OCI-LY1 (cell line): ENCODE data around the gene GPR142.

Experiments
- H2AFZ ChIP-seq: fragments of 200-600 bp; sonication (generic), shearing (Covaris generic); 2 replicates; pipeline ENCODE4 v1.6.0; 2014; ENCODE audit warnings: antibody characterized with exemption, mild to moderate bottlenecking, low read length
- H3F3A ChIP-seq: fragments of 200-600 bp; sonication (generic), shearing (Covaris generic); 2 replicates; pipeline ENCODE4 v1.6.0; 2014; ENCODE audit warnings: mild to moderate bottlenecking, antibody characterized with exemption, low read length, moderate library complexity; ENCODE audit not compliant: insufficient read depth
- H3K27ac ChIP-seq: fragments of 200-600 bp; sonication (generic); 2 replicates; pipeline ENCODE4 v1.5.1; 2014; ENCODE audit warnings: low read length, mixed run types, mild to moderate bottlenecking, low read depth; ENCODE audit not compliant: poor library complexity, severe bottlenecking
- H3K27me3 ChIP-seq: fragments of 200-600 bp; sonication (generic); 2 replicates; pipeline ENCODE4 v1.6.0; 2014; ENCODE audit warnings: antibody characterized with exemption, mild to moderate bottlenecking, low read length, moderate library complexity; ENCODE audit not compliant: insufficient read depth
- H3K36me3 ChIP-seq: fragments of 200-600 bp; sonication (generic); 2 replicates; pipeline ENCODE4 v1.6.1; 2014; ENCODE audit warnings: mild to moderate bottlenecking, antibody characterized with exemption, low read length, moderate library complexity, mixed read lengths; ENCODE audit not compliant: insufficient read depth
- H3K4me1 ChIP-seq: fragments of 200-600 bp; sonication (generic); 2 replicates; pipeline ENCODE4 v1.5.1; 2014; ENCODE audit warnings: mild to moderate bottlenecking, low read length, moderate library complexity; ENCODE audit not compliant: insufficient read depth, severe bottlenecking
- H3K4me2 ChIP-seq: fragments of 200-600 bp; sonication (generic), shearing (Covaris generic); 2 replicates; pipeline ENCODE4 v1.6.1; 2014; ENCODE audit warnings: low read length
- H3K4me3 ChIP-seq: fragments of 200-600 bp; sonication (generic); 2 replicates; pipeline ENCODE4 v1.5.1; 2014; ENCODE audit warnings: low read length, low read depth, mild to moderate bottlenecking, mixed read lengths; ENCODE audit not compliant: poor library complexity, severe bottlenecking
- H3K79me2 ChIP-seq: fragments of 200-600 bp; shearing (Covaris generic); 2 replicates; pipeline ENCODE4 v1.6.1; 2016; ENCODE audit warnings: mixed run types, low read length, mixed read lengths; ENCODE audit not compliant: insufficient read depth
- H3K9ac ChIP-seq: fragments of 200-600 bp; sonication (generic), shearing (Covaris generic); 2 replicates; pipeline ENCODE4 v1.6.1; 2014; ENCODE audit warnings: mild to moderate bottlenecking, low read length, mixed read lengths
- H3K9me2 ChIP-seq: fragments of 200-600 bp; sonication (generic), shearing (Covaris generic); 2 replicates; pipeline ENCODE4 v1.6.1; 2014; ENCODE audit warnings: low read depth, mild to moderate bottlenecking, low read length, mixed read lengths
- H3K9me3 ChIP-seq: fragments of 200-600 bp; shearing (Covaris generic); 2 replicates; pipeline ENCODE4 v1.6.1; 2014; ENCODE audit warnings: low read length, mixed read lengths
- H4K20me1 ChIP-seq: fragments of 200-600 bp; sonication (generic), shearing (Covaris generic); 2 replicates; pipeline ENCODE4 v1.6.0; 2016; ENCODE audit warnings: mild to moderate bottlenecking, low read length; ENCODE audit not compliant: insufficient read depth
- EZH2 ChIP-seq: fragments of 200-600 bp; sonication (generic), shearing (Covaris generic); IDR thresholded peaks from 2 replicates; pipeline ENCODE4 v1.8.0; 2017; ENCODE audit warnings: borderline replicate concordance, mixed run types, mild to moderate bottlenecking, antibody characterized with exemption, low read length, moderate library complexity, mixed read lengths
- TF ChIP-seq, protein P1 (sequence below): fragments of 200-600 bp; sonication (generic), shearing (Covaris generic); IDR thresholded peaks from 2 replicates; pipeline ENCODE4 v1.5.1; 2017; ENCODE audit warnings: mild to moderate bottlenecking, antibody characterized with exemption, low read length, moderate library complexity, mixed read lengths

Gene GPR142

DNA sequence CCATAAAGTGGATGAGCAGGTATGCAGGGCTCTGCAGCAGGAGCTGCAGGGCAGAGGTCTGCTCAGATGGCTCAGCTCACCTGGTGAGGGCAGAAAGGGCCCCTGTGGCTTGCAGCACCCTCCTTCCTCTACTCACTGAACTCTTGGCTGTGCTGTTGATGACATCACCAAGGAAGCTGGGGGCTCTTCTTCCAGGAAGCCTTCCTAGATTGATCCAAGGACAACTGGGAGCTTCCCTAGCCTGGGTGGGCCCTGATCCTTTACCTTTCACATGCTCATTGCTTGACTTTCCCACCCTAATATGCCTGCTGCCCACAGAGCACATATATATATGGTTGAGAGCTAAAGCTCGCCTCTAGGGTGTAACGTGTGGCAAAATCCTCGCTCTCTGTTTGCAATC, 38.8 kb upstream of the GPR142 start:
- Histone ChIP-seq H3K27ac (no peak overlapping the region), H3K27me3 (no peaks in the 10 kb centered on the region), H3K36me3 (no peaks in the 10 kb centered on the region), H3K4me3 (no peak overlapping the region), H3F3A (no peaks in the 10 kb centered on the region), H3K9ac (no peak overlapping the region), H3K9me3 (no peaks in the 10 kb centered on the region), H3K4me1 (no peaks in the 10 kb centered on the region), H3K79me2 (no peaks in the 10 kb centered on the region), H3K9me2 (no peaks in the 10 kb centered on the region), H3K4me2 (no peak overlapping the region), H2AFZ (no peak overlapping the region), H4K20me1 (no peaks in the 10 kb centered on the region)
- TF ChIP-seq, protein P1, sequence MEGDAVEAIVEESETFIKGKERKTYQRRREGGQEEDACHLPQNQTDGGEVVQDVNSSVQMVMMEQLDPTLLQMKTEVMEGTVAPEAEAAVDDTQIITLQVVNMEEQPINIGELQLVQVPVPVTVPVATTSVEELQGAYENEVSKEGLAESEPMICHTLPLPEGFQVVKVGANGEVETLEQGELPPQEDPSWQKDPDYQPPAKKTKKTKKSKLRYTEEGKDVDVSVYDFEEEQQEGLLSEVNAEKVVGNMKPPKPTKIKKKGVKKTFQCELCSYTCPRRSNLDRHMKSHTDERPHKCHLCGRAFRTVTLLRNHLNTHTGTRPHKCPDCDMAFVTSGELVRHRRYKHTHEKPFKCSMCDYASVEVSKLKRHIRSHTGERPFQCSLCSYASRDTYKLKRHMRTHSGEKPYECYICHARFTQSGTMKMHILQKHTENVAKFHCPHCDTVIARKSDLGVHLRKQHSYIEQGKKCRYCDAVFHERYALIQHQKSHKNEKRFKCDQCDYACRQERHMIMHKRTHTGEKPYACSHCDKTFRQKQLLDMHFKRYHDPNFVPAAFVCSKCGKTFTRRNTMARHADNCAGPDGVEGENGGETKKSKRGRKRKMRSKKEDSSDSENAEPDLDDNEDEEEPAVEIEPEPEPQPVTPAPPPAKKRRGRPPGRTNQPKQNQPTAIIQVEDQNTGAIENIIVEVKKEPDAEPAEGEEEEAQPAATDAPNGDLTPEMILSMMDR, result no peak

DNA sequence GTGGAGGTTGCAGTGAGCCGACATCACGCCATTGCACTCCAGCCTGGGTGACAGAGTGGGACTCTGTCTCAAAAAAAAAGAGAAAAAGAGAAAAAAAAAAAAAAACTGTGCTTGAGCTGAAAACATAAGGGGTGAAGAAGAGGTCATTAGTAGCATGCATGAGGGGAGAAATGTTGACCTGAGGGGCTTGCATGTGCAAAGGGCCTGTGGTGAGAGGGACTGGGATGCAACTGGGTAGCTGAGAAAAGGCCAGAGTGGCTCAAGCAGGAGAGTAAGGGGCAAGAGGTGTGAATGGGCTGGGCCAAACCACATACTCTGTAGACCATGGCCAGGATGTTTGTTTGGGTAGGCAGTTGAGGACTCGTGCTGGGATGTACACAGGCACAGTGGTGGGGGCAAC, 37.9 kb upstream of the GPR142 start:
- TF ChIP-seq, protein P1, result no peak
- TF ChIP-seq EZH2, result no peak

DNA sequence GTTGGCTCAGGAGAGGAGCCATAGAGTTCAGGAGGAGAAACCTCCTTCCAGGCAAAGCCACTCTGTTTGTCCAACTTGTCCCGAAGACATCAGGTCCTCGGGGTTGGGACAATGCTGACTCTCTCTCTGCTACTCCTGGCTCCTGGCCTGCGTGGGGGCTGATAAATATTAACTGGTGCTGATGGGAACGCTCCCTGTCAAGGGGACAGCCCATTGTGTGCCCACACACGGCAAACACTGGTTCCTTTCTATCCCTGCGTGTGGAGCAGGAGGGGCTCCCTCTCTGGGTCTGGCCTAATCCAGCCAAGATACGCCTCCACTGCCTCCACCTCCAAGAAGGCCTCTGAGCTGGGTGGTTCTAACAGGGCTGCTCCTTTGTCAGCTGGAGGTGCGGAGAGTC, 36.9 kb upstream of the GPR142 start:
- H3K27me3 ChIP-seq, result no peaks in the 10 kb centered on the region
- no peaks in the 10 kb centered on the region for H3F3A ChIP-seq
- no peak overlapping the region for H3K4me2 ChIP-seq
- H3K79me2 ChIP-seq, result no peaks in the 10 kb centered on the region
- H3K36me3 ChIP-seq, result no peaks in the 10 kb centered on the region
- H3K4me3 ChIP-seq, result no peak overlapping the region
- no peak for TF ChIP-seq EZH2
- TF ChIP-seq, protein P1, result no peak
- no peaks in the 10 kb centered on the region for H3K9me2 ChIP-seq
- H2AFZ ChIP-seq, result no peak overlapping the region
- H3K9me3 ChIP-seq, result no peaks in the 10 kb centered on the region
- H4K20me1 ChIP-seq, result no peaks in the 10 kb centered on the region
- no peak overlapping the region for H3K9ac ChIP-seq
- no peak overlapping the region for H3K27ac ChIP-seq
- H3K4me1 ChIP-seq, result no peaks in the 10 kb centered on the region

More for the DNA sequence above, 37.9 kb upstream of the GPR142 start:
- Histone ChIP-seq H3K27ac (no peak overlapping the region), H4K20me1 (no peaks in the 10 kb centered on the region), H3K9ac (no peak overlapping the region), H3K27me3 (no peaks in the 10 kb centered on the region), H2AFZ (no peak overlapping the region), H3K9me2 (no peaks in the 10 kb centered on the region), H3K4me2 (no peak overlapping the region), H3F3A (no peaks in the 10 kb centered on the region), H3K4me1 (no peaks in the 10 kb centered on the region), H3K79me2 (no peaks in the 10 kb centered on the region), H3K4me3 (no peak overlapping the region), H3K9me3 (no peaks in the 10 kb centered on the region), H3K36me3 (no peaks in the 10 kb centered on the region)
